ENCODE data around the gene TTLL3.

GRCh38 chr3:9862391-9863057 is 52.5 kb downstream of the TTLL3 start:
- TF ChIP-seq POLR2A (IDR thresholded peaks at IDR 0.05; ENCODE audit: low read depth, low read length) (no peak), CTCF (IDR thresholded peaks at IDR 0.05; ENCODE audit: extremely low read depth in 1 of 2, insufficient read depth in 1 of 2, low read depth in 1 of 2, low read length in 2 of 2) (peak; percentile 30 to 62)

Data from endothelial cell of umbilical vein (primary cell).